Immature natural killer cell (primary cell): ENCODE results near the gene LFNG. TPM values are rescaled to one million over a fixed set of nuclear protein-coding genes. Genes with fewer than 3 reads are reported as not detected.

Experiments used
- DNase-seq, 3 donors: peaks; one replicate each; pipeline ENCODE4 v3.0.0; 2022; ENCODE audit warnings: mixed read lengths in 1 of 3
- H3K27ac Mint-ChIP-seq, 6 donors: one replicate each; pipeline ENCODE4 v1.8.0; 2020; ENCODE audit warnings: mixed read lengths in 6 of 6, mild to moderate bottlenecking in 5 of 6, inconsistent platforms in 4 of 6, moderate library complexity in 3 of 6
- H3K27me3 Mint-ChIP-seq, 3 donors: one replicate each; pipeline ENCODE4 v1.8.0; 2020 to 2021; ENCODE audit warnings: low read depth in 3 of 3, mild to moderate bottlenecking in 3 of 3, mixed read lengths in 3 of 3, moderate library complexity in 3 of 3, inconsistent platforms in 1 of 3
- H3K36me3 Mint-ChIP-seq, 3 donors: one replicate each; pipeline ENCODE4 v1.8.0; 2020; ENCODE audit warnings: mixed read lengths in 3 of 3, inconsistent platforms in 2 of 3, mild to moderate bottlenecking in 2 of 3
- H3K4me1 Mint-ChIP-seq, 2 donors: one replicate each; pipeline ENCODE4 v1.8.0; 2020; ENCODE audit warnings: inconsistent platforms in 2 of 2, mild to moderate bottlenecking in 2 of 2, mixed read lengths in 2 of 2, moderate library complexity in 1 of 2
- H3K4me3 Mint-ChIP-seq, 5 donors: one replicate each; pipeline ENCODE4 v1.8.0; 2020; ENCODE audit warnings: mild to moderate bottlenecking in 5 of 5, mixed read lengths in 5 of 5, inconsistent platforms in 3 of 5, moderate library complexity in 3 of 5
- H3K9me3 Mint-ChIP-seq, 6 donors: one replicate each; pipeline ENCODE4 v1.8.0; 2020; ENCODE audit warnings: mild to moderate bottlenecking in 6 of 6, mixed read lengths in 6 of 6, inconsistent platforms in 4 of 6, moderate library complexity in 3 of 6
- polyA plus RNA-seq, 3 donors: library from polyadenylated mRNA; unstranded; fragments of 300-500 nt; fragmentation: Illumina TruSeq; gene quantifications; one replicate each; pipeline ENCODE4 v1.2.3, GENCODE V29; 2021

LFNG gene
- 1 to 10 TPM; 2.2 to 2.6 (median 2.3) TPM for polyA plus RNA-seq

- Mint-ChIP-seq H3K27me3 (peaks cover 13 to 38% (median 25%) of the 10 kb centered on the region in 3 donors), H3K4me3 (peak within 1 kb of the TSS; percentile 95 to 99 (median 97)), H3K4me1 (peaks cover 37% of the 10 kb centered on the region in 2 donors), H3K27ac (peak within 1 kb of the TSS; percentile 87 to 97 (median 94)), H3K36me3 (peaks cover 0 to 5% (median 0%) of the 10 kb centered on the region in 3 donors), H3K9me3 (no peaks in the 10 kb centered on the region)
- peak; percentile 87 to 91 (median 90) for DNase-seq
Observed at GRCh38 chr7:2519119-2519930, at the start of gene LFNG. Gene LFNG (plus strand): TSS chr7:2519774. CDS start chr7:2519862, 88 bp downstream.

- DNase-seq: no peak
- Mint-ChIP-seq H3K4me3 (no peak overlapping the region), H3K36me3 (no peaks in the 10 kb centered on the region), H3K4me1 (peaks cover 0 to 6% of the 10 kb centered on the region in 2 donors), H3K9me3 (no peaks in the 10 kb centered on the region), H3K27ac (no peak overlapping the region), H3K27me3 (peaks cover 5 to 15% (median 8%) of the 10 kb centered on the region in 3 donors)
Observed at GRCh38 chr7:2470204-2471021, 49.2 kb upstream of the LFNG start.

- Mint-ChIP-seq H3K27ac (no peak overlapping the region), H3K27me3 (peaks cover 5 to 15% (median 8%) of the 10 kb centered on the region in 3 donors), H3K36me3 (no peaks in the 10 kb centered on the region), H3K4me1 (peaks cover 0 to 6% of the 10 kb centered on the region in 2 donors), H3K4me3 (no peak overlapping the region), H3K9me3 (no peaks in the 10 kb centered on the region)
- no peak for DNase-seq
Observed at GRCh38 chr7:2471022-2471329, 48.6 kb upstream of the LFNG start.

- no peak overlapping the region for H3K27ac Mint-ChIP-seq
- no peaks in the 10 kb centered on the region for H3K36me3 Mint-ChIP-seq
- peaks cover 0 to 6% of the 10 kb centered on the region in 2 donors for H3K4me1 Mint-ChIP-seq
- no peaks in the 10 kb centered on the region for H3K9me3 Mint-ChIP-seq
- no peak overlapping the region for H3K4me3 Mint-ChIP-seq
- no peak for DNase-seq
- H3K27me3 Mint-ChIP-seq: peaks cover 5 to 15% (median 8%) of the 10 kb centered on the region in 3 donors
Observed at GRCh38 chr7:2471396-2471795, 48.2 kb upstream of the LFNG start.

- DNase-seq: no peak
- peak overlapping the region in 1 of 6 donors; percentile 80 for H3K27ac Mint-ChIP-seq
- H3K4me1 Mint-ChIP-seq: peaks cover 0 to 11% of the 10 kb centered on the region in 2 donors
- no peaks in the 10 kb centered on the region for H3K9me3 Mint-ChIP-seq
- H3K27me3 Mint-ChIP-seq: peaks cover 6 to 15% (median 8%) of the 10 kb centered on the region in 3 donors
- H3K4me3 Mint-ChIP-seq: no peak overlapping the region
- no peaks in the 10 kb centered on the region for H3K36me3 Mint-ChIP-seq
Observed at GRCh38 chr7:2472739-2473138, 46.8 kb upstream of the LFNG start.

GRCh38 chr7:2473496-2474180, 45.9 kb upstream of the LFNG start:
- H3K4me3 Mint-ChIP-seq: no peak overlapping the region
- peaks cover 6 to 15% (median 8%) of the 10 kb centered on the region in 3 donors for H3K27me3 Mint-ChIP-seq
- no peaks in the 10 kb centered on the region for H3K36me3 Mint-ChIP-seq
- DNase-seq: no peak
- no peak overlapping the region for H3K27ac Mint-ChIP-seq
- peaks cover 0 to 17% of the 10 kb centered on the region in 2 donors for H3K4me1 Mint-ChIP-seq
- H3K9me3 Mint-ChIP-seq: no peaks in the 10 kb centered on the region

- Mint-ChIP-seq H3K36me3 (no peaks in the 10 kb centered on the region), H3K9me3 (no peaks in the 10 kb centered on the region), H3K27me3 (peaks cover 6 to 10% (median 6%) of the 10 kb centered on the region in 3 donors), H3K27ac (no peak overlapping the region), H3K4me1 (peaks cover 0 to 13% of the 10 kb centered on the region in 2 donors), H3K4me3 (no peak overlapping the region)
- no peak for DNase-seq
Observed at GRCh38 chr7:2474224-2474623, 45.4 kb upstream of the LFNG start.

- H3K36me3 Mint-ChIP-seq: no peaks in the 10 kb centered on the region
- H3K9me3 Mint-ChIP-seq: no peaks in the 10 kb centered on the region
- no peak overlapping the region for H3K4me3 Mint-ChIP-seq
- H3K27ac Mint-ChIP-seq: no peak overlapping the region
- DNase-seq: no peak
- peaks cover 0 to 13% of the 10 kb centered on the region in 2 donors for H3K4me1 Mint-ChIP-seq
- peaks cover 4 to 6% (median 4%) of the 10 kb centered on the region in 3 donors for H3K27me3 Mint-ChIP-seq
Observed at GRCh38 chr7:2474813-2475677, 44.5 kb upstream of the LFNG start.

GRCh38 chr7:2475678-2476015, 43.9 kb upstream of the LFNG start:
- H3K27ac Mint-ChIP-seq: no peak overlapping the region
- no peaks in the 10 kb centered on the region for H3K36me3 Mint-ChIP-seq
- H3K27me3 Mint-ChIP-seq: peaks cover 0 to 5% (median 2%) of the 10 kb centered on the region in 3 donors

GRCh38 chr7:2476298-2476697, 43.3 kb upstream of the LFNG start, which contains the start of gene GRIFIN:
Gene GRIFIN (minus strand): TSS chr7:2476398. CDS start chr7:2476383, 15 bp downstream.
- DNase-seq: no peak
- Mint-ChIP-seq H3K27me3 (peaks cover 0 to 9% (median under 1%) of the 10 kb centered on the region in 3 donors), H3K4me1 (peaks cover 0 to 11% of the 10 kb centered on the region in 2 donors), H3K27ac (no peak within 1 kb of the TSS), H3K36me3 (no peaks in the 10 kb centered on the region), H3K4me3 (no peak within 1 kb of the TSS), H3K9me3 (no peaks in the 10 kb centered on the region)

More at GRCh38 chr7:2475678-2476015, 43.9 kb upstream of the LFNG start:
- Mint-ChIP-seq H3K4me1 (peaks cover 0 to 11% of the 10 kb centered on the region in 2 donors), H3K4me3 (no peak overlapping the region), H3K9me3 (no peaks in the 10 kb centered on the region)
- DNase-seq: no peak

- Mint-ChIP-seq H3K4me1 (peaks cover 0 to 11% of the 10 kb centered on the region in 2 donors), H3K27me3 (peaks cover 0 to 9% (median 1%) of the 10 kb centered on the region in 3 donors), H3K36me3 (no peaks in the 10 kb centered on the region), H3K9me3 (no peaks in the 10 kb centered on the region), H3K27ac (no peak overlapping the region), H3K4me3 (no peak overlapping the region)
- DNase-seq: no peak
Observed at GRCh38 chr7:2476776-2477446, 42.7 kb upstream of the LFNG start.
